Sigmoid colon (tissue), 7 donors: ENCODE data around the gene MYH14. TPM values are rescaled to one million over a fixed set of nuclear protein-coding genes. Genes with fewer than 3 reads are reported as not detected.

ENCODE experiments used
- DNase-seq: peaks from one replicate; pipeline ENCODE4 v3.0.0-alpha.2; 2019
- H3K27ac ChIP-seq, 4 donors: fragments of 200-600 bp; sonication (generic); one replicate each; pipeline ENCODE4 v1.5.1; 2016 to 2019; ENCODE audit warnings: mild to moderate bottlenecking in 1 of 4
- H3K27me3 ChIP-seq, 3 donors: fragments of 200-600 bp; sonication (generic); one replicate each; pipeline ENCODE4 v1.5.1; 2019; ENCODE audit warnings: mild to moderate bottlenecking in 1 of 3
- H3K36me3 ChIP-seq, 4 donors: fragments of 200-600 bp; sonication (generic); one replicate each; pipeline ENCODE4 v1.5.1; 2016 to 2019
- H3K4me1 ChIP-seq, 4 donors: fragments of 200-600 bp; sonication (generic); one replicate each; pipeline ENCODE4 v1.5.1; 2017 to 2019
- H3K4me3 ChIP-seq, 4 donors: fragments of 200-600 bp; sonication (generic); one replicate each; pipeline ENCODE4 v1.5.1; 2017 to 2019; ENCODE audit warnings: mild to moderate bottlenecking in 2 of 4, moderate library complexity in 1 of 4
- H3K9me3 ChIP-seq, 4 donors: fragments of 200-600 bp in 3 of 4; sonication (generic) in 3 of 4; one replicate each; pipeline versions ENCODE4 v1.5.1 to v1.6.1; 2013 to 2019
- EP300 ChIP-seq, 4 donors: sonication (generic); formaldehyde crosslinking; IDR thresholded peaks; one replicate each; pipeline ENCODE4 v1.6.1; 2017; ENCODE audit warnings: antibody characterized with exemption in 4 of 4
- POLR2A ChIP-seq, 2 donors: fragments of 450-650 bp; IDR thresholded peaks; one replicate each; pipeline ENCODE4 v1.6.1; 2016; ENCODE audit warnings: antibody characterized with exemption in 2 of 2, mild to moderate bottlenecking in 2 of 2, moderate library complexity in 2 of 2
- POLR2AphosphoS5 ChIP-seq, 4 donors: sonication (generic); formaldehyde crosslinking; IDR thresholded peaks; one replicate each; pipeline ENCODE4 v1.6.1; 2017; ENCODE audit warnings: antibody characterized with exemption in 4 of 4
- WGBS, 2 donors: extraction: QIAGEN DNeasy Blood & Tissue Kit; methylation state at CpG; one replicate each; pipeline ENCODE4 v1.1.7; 2013; 5-methylcytosine and 5-hydroxymethylcytosine counted together
- intact Hi-C: fragments of 100-400 bp; cut with DNase I; formaldehyde crosslinking; loops from one replicate; pipeline ENCODE4 v1.15.1; 2023
- polyA plus RNA-seq, 3 donors: library from polyadenylated mRNA; stranded (reverse); fragments of 200-250 nt; gene quantifications; one replicate each; pipeline ENCODE4 v1.2.3, GENCODE V29; 2013
- total RNA-seq, 4 donors: library from RNA; depleted of rRNA; stranded (reverse); fragments of >200 nt; gene quantifications; one replicate each; pipeline ENCODE4 v1.1.0, GENCODE V29; 2016
- TF ChIP-seq, protein P1 (sequence below), 4 experiments: fragments of 450-650 bp in 3 of 4; fragments of 200-600 bp in 1 of 4; IDR thresholded peaks; one replicate each; pipeline ENCODE4 v1.5.1; 2016 to 2019; ENCODE audit warnings: antibody characterized with exemption in 4 of 4, mild to moderate bottlenecking in 3 of 4, moderate library complexity in 2 of 4
- donor health status: healthy with polysubstance abuse.
- donor health status: Bipolar disorder and iron deficiency.
- donor health status: healthy.

The MYH14 gene
- total and polyA plus RNA-seq, 7 donors: 0.16 to 479 (median 3.9) TPM

DNA sequence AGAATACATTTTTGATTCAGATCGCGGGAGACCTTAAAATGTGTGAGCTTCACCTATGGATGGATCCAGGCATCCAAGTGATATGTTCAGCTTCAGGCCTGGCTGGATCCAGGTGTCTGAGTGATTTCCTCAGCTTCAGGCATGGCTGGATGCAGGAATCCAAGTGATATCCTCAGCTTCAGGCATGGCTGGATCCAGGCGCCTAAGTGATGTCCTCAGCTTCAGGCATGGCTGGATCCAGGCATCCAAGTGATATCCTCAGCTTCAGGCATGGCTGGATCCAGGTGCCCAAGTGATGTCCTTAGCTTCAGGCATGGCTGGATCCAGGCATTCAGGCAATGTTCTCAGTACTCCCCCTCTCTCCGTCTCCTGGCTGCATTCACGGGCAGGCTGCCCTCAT lies 65.1 kb downstream of the MYH14 start:
- no peak overlapping the region for H3K4me3 ChIP-seq
- TF ChIP-seq POLR2A (IDR thresholded peaks at IDR 0.05) (no peak), EP300 (IDR thresholded peaks at IDR 0.05) (no peak), POLR2AphosphoS5 (IDR thresholded peaks at IDR 0.05) (no peak)
- TF ChIP-seq, protein P1, sequence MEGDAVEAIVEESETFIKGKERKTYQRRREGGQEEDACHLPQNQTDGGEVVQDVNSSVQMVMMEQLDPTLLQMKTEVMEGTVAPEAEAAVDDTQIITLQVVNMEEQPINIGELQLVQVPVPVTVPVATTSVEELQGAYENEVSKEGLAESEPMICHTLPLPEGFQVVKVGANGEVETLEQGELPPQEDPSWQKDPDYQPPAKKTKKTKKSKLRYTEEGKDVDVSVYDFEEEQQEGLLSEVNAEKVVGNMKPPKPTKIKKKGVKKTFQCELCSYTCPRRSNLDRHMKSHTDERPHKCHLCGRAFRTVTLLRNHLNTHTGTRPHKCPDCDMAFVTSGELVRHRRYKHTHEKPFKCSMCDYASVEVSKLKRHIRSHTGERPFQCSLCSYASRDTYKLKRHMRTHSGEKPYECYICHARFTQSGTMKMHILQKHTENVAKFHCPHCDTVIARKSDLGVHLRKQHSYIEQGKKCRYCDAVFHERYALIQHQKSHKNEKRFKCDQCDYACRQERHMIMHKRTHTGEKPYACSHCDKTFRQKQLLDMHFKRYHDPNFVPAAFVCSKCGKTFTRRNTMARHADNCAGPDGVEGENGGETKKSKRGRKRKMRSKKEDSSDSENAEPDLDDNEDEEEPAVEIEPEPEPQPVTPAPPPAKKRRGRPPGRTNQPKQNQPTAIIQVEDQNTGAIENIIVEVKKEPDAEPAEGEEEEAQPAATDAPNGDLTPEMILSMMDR (IDR thresholded peaks at IDR 0.05): no peak
- intact Hi-C loops: no loop called here
- peaks cover 0 to 25% (median 0%) of the 10 kb centered on the region in 3 donors for H3K27me3 ChIP-seq
- H3K36me3 ChIP-seq: no peaks in the 10 kb centered on the region
- H3K27ac ChIP-seq: no peak overlapping the region
- no peak for DNase-seq
- H3K9me3 ChIP-seq: no peaks in the 10 kb centered on the region
- WGBS, 2 donors: 94 to 97% methylated on average over 5 of the region's 5 CpGs
- H3K4me1 ChIP-seq: no peaks in the 10 kb centered on the region

DNA sequence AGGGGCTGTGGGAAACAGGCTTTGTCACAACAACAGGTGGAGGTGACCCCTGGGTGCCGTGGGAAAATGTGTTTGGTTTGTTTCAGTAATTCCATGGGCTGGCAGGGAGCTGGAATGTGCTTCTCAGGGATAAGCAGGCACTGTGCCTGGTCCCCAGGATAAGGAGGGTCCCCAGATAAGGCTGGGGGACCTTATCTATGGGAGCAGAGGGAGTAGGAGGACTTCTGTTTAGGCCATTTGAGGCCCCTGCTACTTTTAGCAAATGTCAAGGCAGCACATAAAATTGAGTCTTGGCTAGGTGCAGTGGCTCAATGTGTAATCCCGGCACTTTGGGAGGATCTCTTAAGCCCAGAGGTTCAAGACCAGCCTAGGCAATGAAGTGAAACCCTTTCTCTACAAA lies 66.2 kb downstream of the MYH14 start:
- TF ChIP-seq, protein P1 (IDR thresholded peaks at IDR 0.05): no peak
- TF ChIP-seq POLR2AphosphoS5 (IDR thresholded peaks at IDR 0.05): no peak
- TF ChIP-seq POLR2A (IDR thresholded peaks at IDR 0.05): no peak
- no peak for TF ChIP-seq EP300 (IDR thresholded peaks at IDR 0.05)
- Histone ChIP-seq H3K27ac (no peak overlapping the region), H3K36me3 (no peaks in the 10 kb centered on the region), H3K9me3 (no peaks in the 10 kb centered on the region), H3K4me3 (no peak overlapping the region), H3K27me3 (peaks cover 0 to 25% (median 0%) of the 10 kb centered on the region in 3 donors), H3K4me1 (no peaks in the 10 kb centered on the region)
- DNase-seq: no peak
- 80 to 82% methylated on average over 2 of the region's 2 CpGs for WGBS, 2 donors
- intact Hi-C loops: no loop called here

DNA sequence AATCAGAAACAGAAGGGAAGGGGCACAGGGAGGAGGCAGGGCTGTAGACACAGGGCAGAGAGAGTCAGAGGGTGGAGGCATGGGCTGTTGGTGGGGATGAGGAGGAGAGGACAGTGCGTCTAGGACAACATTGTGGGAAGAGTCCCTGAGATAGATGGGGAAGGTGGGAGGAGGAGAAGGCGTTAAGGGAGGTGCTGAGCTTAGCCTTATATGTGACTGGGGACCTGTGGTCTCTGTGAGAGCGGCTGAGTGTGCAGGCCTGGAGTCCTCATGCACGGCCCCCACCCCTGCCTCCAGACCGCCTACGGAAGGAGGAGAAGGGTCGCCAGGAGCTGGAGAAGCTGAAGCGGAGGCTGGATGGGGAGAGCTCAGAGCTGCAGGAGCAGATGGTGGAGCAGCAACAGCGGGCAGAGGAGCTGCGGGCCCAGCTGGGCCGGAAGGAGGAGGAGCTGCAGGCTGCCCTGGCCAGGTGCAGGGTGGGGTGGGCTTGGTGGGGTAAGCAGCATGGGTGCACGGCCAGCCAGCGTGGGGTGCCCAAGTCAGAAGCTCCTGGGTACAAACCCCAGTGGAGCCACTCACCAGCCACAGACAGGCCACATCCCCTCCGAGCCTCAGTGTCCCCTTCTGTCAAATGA lies 69.0 kb downstream of the MYH14 start:
- DNase-seq: no peak
- no peaks in the 10 kb centered on the region for H3K4me1 ChIP-seq
- H3K9me3 ChIP-seq: no peaks in the 10 kb centered on the region
- TF ChIP-seq POLR2AphosphoS5 (IDR thresholded peaks at IDR 0.05) (no peak), POLR2A (IDR thresholded peaks at IDR 0.05) (no peak), EP300 (IDR thresholded peaks at IDR 0.05) (no peak)
- TF ChIP-seq, protein P1 (IDR thresholded peaks at IDR 0.05): no peak
- no peak overlapping the region for H3K27ac ChIP-seq
- H3K27me3 ChIP-seq: peaks cover 0 to 32% (median 0%) of the 10 kb centered on the region in 3 donors
- intact Hi-C loops: no loop called here
- WGBS, 2 donors: 88 to 93% methylated on average over 14 of the region's 14 CpGs
- H3K4me3 ChIP-seq: no peak overlapping the region
- no peaks in the 10 kb centered on the region for H3K36me3 ChIP-seq

DNA sequence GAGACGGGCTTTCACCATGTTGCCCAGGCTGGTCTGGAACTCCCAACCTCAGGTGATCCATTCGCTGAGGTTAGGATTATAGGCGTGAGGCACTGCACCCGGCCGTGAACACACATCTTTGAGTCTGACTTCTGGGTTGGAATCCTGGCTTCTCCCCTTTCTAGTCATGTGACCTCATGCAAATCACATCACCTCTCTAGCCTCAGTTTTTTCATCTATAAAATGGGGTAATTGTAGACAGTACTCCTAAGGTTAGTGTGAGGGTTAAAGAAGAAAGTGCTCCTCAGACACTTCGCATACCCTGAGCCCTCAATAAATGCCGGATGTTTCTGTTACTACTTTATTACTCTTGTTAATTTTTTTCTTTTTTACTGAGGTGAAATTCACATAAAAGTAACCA lies 70.4 kb downstream of the MYH14 start:
- Histone ChIP-seq H3K27me3 (peaks cover 0 to 30% (median 0%) of the 10 kb centered on the region in 3 donors), H3K4me1 (no peaks in the 10 kb centered on the region), H3K27ac (no peak overlapping the region), H3K9me3 (no peaks in the 10 kb centered on the region), H3K36me3 (no peaks in the 10 kb centered on the region), H3K4me3 (no peak overlapping the region)
- WGBS, 2 donors: 88 to 90% methylated on average over 7 of the region's 7 CpGs
- DNase-seq: no peak
- no peak for TF ChIP-seq POLR2AphosphoS5 (IDR thresholded peaks at IDR 0.05)
- TF ChIP-seq, protein P1 (IDR thresholded peaks at IDR 0.05): no peak
- no peak for TF ChIP-seq POLR2A (IDR thresholded peaks at IDR 0.05)
- TF ChIP-seq EP300 (IDR thresholded peaks at IDR 0.05): no peak
- intact Hi-C loops: no loop called here
